ENCODE data around the gene EGFL7. TPM values are rescaled to one million over a fixed set of nuclear protein-coding genes. Genes with fewer than 3 reads are reported as not detected.

The EGFL7 gene
- total RNA-seq, 1 experiment from 2014 or later = 38.0 TPM

DNA sequence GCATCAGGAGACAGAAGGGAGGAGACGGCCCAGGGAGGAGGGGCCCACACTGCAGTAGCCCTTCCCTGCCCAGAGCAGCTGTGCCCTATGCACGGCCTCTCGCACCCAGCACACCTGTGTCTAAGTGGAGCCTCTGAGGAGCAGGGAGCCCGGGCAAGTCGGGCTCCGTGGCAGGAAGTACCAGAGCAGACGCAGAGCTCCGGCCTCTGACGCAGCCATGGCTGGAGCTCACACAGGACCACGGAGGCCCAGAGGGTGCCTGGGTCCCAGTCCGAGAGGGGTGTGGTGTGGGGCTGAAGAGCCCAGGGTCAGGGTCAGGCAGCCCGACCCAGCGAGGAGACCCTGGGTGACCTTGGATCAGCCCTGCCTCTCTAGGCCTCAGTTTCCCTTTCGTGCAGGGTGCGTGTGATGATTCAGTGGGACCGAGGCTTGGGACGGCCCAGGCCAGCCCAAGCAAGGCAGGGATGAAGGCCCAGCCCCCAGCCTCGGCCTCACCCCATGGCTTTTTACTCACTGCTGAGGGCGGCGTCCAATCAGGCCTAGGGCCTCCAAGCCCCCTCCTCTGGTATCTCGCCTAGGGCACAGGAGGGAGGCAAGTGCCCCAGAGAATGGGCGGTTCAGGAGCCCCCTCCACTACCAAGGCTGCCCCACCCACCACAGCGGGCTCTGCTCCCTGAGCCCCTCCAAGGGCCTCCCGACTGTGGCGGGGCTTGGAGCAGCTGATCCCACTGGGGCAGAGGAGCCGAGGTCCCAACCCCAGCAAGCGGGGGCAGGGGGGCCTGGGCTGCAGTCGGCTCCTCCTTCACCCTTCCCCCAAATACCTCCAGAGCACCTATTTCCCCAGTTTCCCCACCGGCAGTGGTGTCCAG, 28.8 kb downstream of the EGFL7 start:
- H3K4me3 Mint-ChIP-seq = no peak overlapping the region
- DNase-seq = no peak
- no peaks in the 10 kb centered on the region for H3K36me3 Mint-ChIP-seq (ENCODE audit: insufficient read depth in 1 of 3, low read depth in 3 of 3)

More for the DNA sequence above, 28.8 kb downstream of the EGFL7 start:
- Histone ChIP-seq H4K91ac (ENCODE audit: insufficient read length, low read depth, low read length) (no peak overlapping the region), H3K4me2 (ENCODE audit: insufficient read depth, insufficient read length, low read length) (no peak overlapping the region), H3K18ac (ENCODE audit: insufficient read length, low read depth, low read length) (no peak overlapping the region), H2AK5ac (ENCODE audit: insufficient read length, low read length) (no peak overlapping the region), H3K79me1 (ENCODE audit: insufficient read depth, low read depth, low read length, poor library complexity, severe bottlenecking) (no peaks in the 10 kb centered on the region), H3K23me2 (ENCODE audit: insufficient read length, low read depth, low read length, poor library complexity, severe bottlenecking) (peaks cover 3% of the 10 kb centered on the region), H2BK5ac (ENCODE audit: insufficient read length, low read length) (no peak overlapping the region), H2BK120ac (ENCODE audit: low read depth, low read length, poor library complexity, severe bottlenecking) (no peak overlapping the region), H4K5ac (ENCODE audit: insufficient read length, low read depth, low read length) (no peak overlapping the region), H2BK20ac (ENCODE audit: low read depth, low read length, poor library complexity, severe bottlenecking) (no peak overlapping the region), H3K79me2 (ENCODE audit: insufficient read depth, low read length) (no peaks in the 10 kb centered on the region), H4K8ac (replicated peaks; ENCODE audit: insufficient read length, low read depth, low read length) (no peak overlapping the region), H3K27ac (ENCODE audit: insufficient read length, low read depth, low read length) (no peak overlapping the region), H3K4ac (ENCODE audit: low read depth, low read length) (no peak overlapping the region), H2AFZ (ENCODE audit: low read length) (no peak overlapping the region), H2BK15ac (ENCODE audit: low read depth, low read length) (no peak overlapping the region), H3K9ac (ENCODE audit: extremely low read depth, insufficient read length, low read length) (no peak overlapping the region), H3K4me1 (ENCODE audit: insufficient read depth, low read length) (no peaks in the 10 kb centered on the region), H3K23ac (ENCODE audit: insufficient read length, low read depth, low read length) (no peak overlapping the region), H3T11ph (ENCODE audit: low read length) (no peak overlapping the region), H3K27me3 (ENCODE audit: insufficient read depth, low read length) (no peaks in the 10 kb centered on the region), H3K9me3 (ENCODE audit: control insufficient read depth, low read depth, low read length) (no peaks in the 10 kb centered on the region), H4K20me1 (ENCODE audit: control insufficient read depth, insufficient read depth, insufficient read length) (no peaks in the 10 kb centered on the region), H3K14ac (ENCODE audit: insufficient read depth, low read length) (no peak overlapping the region), H3K56ac (ENCODE audit: insufficient read length, low read depth, low read length) (no peak overlapping the region), H2BK12ac (ENCODE audit: insufficient read length, low read depth, low read length) (no peak overlapping the region)
- whole genome bisulfite sequencing (ENCODE audit: extremely low coverage, insufficient read length, low lambda C conversion rate) = no CpG with 5 or more reads among the region's 29 CpGs
- TF ChIP-seq, protein P1, sequence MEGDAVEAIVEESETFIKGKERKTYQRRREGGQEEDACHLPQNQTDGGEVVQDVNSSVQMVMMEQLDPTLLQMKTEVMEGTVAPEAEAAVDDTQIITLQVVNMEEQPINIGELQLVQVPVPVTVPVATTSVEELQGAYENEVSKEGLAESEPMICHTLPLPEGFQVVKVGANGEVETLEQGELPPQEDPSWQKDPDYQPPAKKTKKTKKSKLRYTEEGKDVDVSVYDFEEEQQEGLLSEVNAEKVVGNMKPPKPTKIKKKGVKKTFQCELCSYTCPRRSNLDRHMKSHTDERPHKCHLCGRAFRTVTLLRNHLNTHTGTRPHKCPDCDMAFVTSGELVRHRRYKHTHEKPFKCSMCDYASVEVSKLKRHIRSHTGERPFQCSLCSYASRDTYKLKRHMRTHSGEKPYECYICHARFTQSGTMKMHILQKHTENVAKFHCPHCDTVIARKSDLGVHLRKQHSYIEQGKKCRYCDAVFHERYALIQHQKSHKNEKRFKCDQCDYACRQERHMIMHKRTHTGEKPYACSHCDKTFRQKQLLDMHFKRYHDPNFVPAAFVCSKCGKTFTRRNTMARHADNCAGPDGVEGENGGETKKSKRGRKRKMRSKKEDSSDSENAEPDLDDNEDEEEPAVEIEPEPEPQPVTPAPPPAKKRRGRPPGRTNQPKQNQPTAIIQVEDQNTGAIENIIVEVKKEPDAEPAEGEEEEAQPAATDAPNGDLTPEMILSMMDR (conservative IDR thresholded peaks at IDR 0.05) = no peak
- no peaks in the 10 kb centered on the region for H3K9me3 Mint-ChIP-seq
- peaks cover 24% of the 10 kb centered on the region for H3K27me3 Mint-ChIP-seq (ENCODE audit: low read depth)
- no peak overlapping the region for H3K27ac Mint-ChIP-seq
- peaks cover 4 to 21% of the 10 kb centered on the region in 2 experiments for H3K4me1 Mint-ChIP-seq

All from H9 (cell line).